ENCODE measurements around the gene IDH3B. TPM values are rescaled to one million over a fixed set of nuclear protein-coding genes. Genes with fewer than 3 reads are reported as not detected.

IDH3B gene
- total and polyA plus RNA-seq, 2 donors (not counting 1 experiment from before 2014, with no cell fraction given) = 131 to 225 TPM

DNA sequence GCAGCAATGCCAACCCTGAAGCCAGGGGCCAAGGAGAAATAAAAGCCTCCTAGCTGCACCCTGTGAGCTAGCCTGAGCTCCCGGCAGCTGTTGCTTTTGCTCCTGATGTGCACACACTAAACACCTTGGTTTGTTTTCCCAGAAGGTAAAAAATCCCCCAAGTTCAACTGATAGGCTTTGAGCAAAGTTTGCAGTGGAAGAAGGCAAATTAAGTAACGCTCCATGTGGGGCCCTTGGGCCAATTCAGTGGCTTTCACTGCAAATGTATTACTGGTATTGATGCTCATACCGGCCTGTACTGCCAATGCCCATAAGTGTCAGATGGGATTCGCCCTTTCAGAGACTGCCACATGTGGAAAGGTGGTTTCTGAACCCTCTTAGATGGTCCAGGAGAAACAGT lies 9.4 kb upstream of the IDH3B start:
- Histone ChIP-seq H3K9ac (ENCODE audit: low read length) (no peak overlapping the region), H3K4me3 (ENCODE audit: control extremely low read depth in 1 of 5, extremely low read depth in 1 of 5, insufficient read depth in 1 of 5, low read depth in 2 of 5, low read length in 4 of 5) (no peak overlapping the region), H3K27me3 (replicated peaks in 1 of 4; ENCODE audit: control extremely low read depth in 1 of 4, control insufficient read depth in 3 of 4, insufficient read depth in 4 of 4, low read length in 3 of 4) (peaks cover 0 to 21% (median 2%) of the 10 kb centered on the region in 4 experiments), H3K4me1 (ENCODE audit: control insufficient read depth in 2 of 2, insufficient read depth in 2 of 2, low read length in 2 of 2) (no peaks in the 10 kb centered on the region), H3K4me2 (replicated peaks; ENCODE audit: low read depth, low read length, poor library complexity, severe bottlenecking) (no peak overlapping the region), H2AFZ (ENCODE audit: insufficient read depth, low read depth, low read length, poor library complexity, severe bottlenecking) (no peak overlapping the region), H4K20me1 (ENCODE audit: control insufficient read depth, insufficient read depth, low read length, poor library complexity, severe bottlenecking) (no peaks in the 10 kb centered on the region), H3K79me2 (ENCODE audit: control insufficient read depth, insufficient read depth, low read length) (no peaks in the 10 kb centered on the region), H3K9me3 (ENCODE audit: control extremely low read depth in 1 of 3, control insufficient read depth in 2 of 3, insufficient read depth in 1 of 3, low read length in 2 of 3) (no peaks in the 10 kb centered on the region), H3K27ac (ENCODE audit: low read length in 2 of 2) (no peak overlapping the region), H3K36me3 (replicated peaks in 1 of 2; ENCODE audit: control extremely low read depth in 1 of 2, control insufficient read depth in 1 of 2, extremely low read depth in 1 of 2, insufficient read depth in 2 of 2, low read length in 1 of 2) (no peaks in the 10 kb centered on the region)
- H3K27me3 Mint-ChIP-seq = peaks cover 19% of the 10 kb centered on the region
- WGBS (ENCODE audit: insufficient coverage) = 83% methylated on average over 3 of the region's 4 CpGs
- no peak for TF ChIP-seq EZH2 (IDR thresholded peaks at IDR 0.05; ENCODE audit: borderline replicate concordance, insufficient read depth, low read depth, low read length, poor library complexity, severe bottlenecking)
- TF ChIP-seq, protein P1, sequence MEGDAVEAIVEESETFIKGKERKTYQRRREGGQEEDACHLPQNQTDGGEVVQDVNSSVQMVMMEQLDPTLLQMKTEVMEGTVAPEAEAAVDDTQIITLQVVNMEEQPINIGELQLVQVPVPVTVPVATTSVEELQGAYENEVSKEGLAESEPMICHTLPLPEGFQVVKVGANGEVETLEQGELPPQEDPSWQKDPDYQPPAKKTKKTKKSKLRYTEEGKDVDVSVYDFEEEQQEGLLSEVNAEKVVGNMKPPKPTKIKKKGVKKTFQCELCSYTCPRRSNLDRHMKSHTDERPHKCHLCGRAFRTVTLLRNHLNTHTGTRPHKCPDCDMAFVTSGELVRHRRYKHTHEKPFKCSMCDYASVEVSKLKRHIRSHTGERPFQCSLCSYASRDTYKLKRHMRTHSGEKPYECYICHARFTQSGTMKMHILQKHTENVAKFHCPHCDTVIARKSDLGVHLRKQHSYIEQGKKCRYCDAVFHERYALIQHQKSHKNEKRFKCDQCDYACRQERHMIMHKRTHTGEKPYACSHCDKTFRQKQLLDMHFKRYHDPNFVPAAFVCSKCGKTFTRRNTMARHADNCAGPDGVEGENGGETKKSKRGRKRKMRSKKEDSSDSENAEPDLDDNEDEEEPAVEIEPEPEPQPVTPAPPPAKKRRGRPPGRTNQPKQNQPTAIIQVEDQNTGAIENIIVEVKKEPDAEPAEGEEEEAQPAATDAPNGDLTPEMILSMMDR (IDR thresholded peaks at IDR 0.05) = no peak
- H3K4me3 Mint-ChIP-seq = no peak overlapping the region
- POLR2A ChIA-PET = interaction anchor here (0.7 kb wide), 1 partner anchor 8 kb away, joined by 5 read pairs; no protein-coding TSS in a partner anchor
- no peaks in the 10 kb centered on the region for H3K9me3 Mint-ChIP-seq (ENCODE audit: insufficient read depth)
- no peaks in the 10 kb centered on the region for H3K4me1 Mint-ChIP-seq
- CTCF ChIA-PET = interaction anchor here (0.7 to 1.6 kb wide), 4 partner anchors 22 to 667 kb away, joined by 3 to 4 read pairs (median 3); no protein-coding TSS in a partner anchor
- ATAC-seq (ENCODE audit: low read depth) = no peak
- no peak for DNase-seq
- H3K27ac Mint-ChIP-seq = no peak overlapping the region
- intact Hi-C loops (cut with micrococcal nuclease) = no loop called here

DNA sequence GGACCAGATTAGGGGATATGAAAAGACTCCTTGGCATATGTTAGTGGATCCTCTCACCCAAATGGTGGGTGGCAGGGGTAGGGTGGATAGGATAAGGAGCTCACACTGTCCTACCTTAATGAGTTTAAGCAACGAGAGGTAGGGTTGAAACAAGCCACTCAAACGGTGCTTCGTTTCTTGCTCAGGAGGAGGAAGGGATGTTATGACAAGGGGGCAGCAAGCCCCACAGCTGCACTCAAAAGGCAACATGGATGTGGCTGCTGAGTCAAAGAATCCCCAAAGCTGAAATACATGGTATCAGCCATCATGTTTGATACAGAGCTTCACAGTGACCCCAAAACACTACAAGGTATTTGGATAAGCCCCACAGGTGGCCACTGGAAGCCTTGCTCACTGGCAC lies 8.4 kb upstream of the IDH3B start:
- ATAC-seq (ENCODE audit: low read depth) = no peak
- CTCF ChIA-PET = interaction anchor here (0.6 kb wide), 1 partner anchor 148 kb away, joined by 3 read pairs; no protein-coding TSS in a partner anchor
- H3K4me1 Mint-ChIP-seq = no peaks in the 10 kb centered on the region

More for the DNA sequence above, 8.4 kb upstream of the IDH3B start:
- POLR2A ChIA-PET = no interaction called here
- no peak for DNase-seq
- Histone ChIP-seq H2AFZ (ENCODE audit: insufficient read depth, low read depth, low read length, poor library complexity, severe bottlenecking) (no peak overlapping the region), H3K4me2 (replicated peaks; ENCODE audit: low read depth, low read length, poor library complexity, severe bottlenecking) (no peak overlapping the region), H3K9ac (ENCODE audit: low read length) (no peak overlapping the region), H3K4me3 (ENCODE audit: control extremely low read depth in 1 of 5, extremely low read depth in 1 of 5, insufficient read depth in 1 of 5, low read depth in 2 of 5, low read length in 4 of 5) (no peak overlapping the region), H3K79me2 (ENCODE audit: control insufficient read depth, insufficient read depth, low read length) (no peaks in the 10 kb centered on the region), H3K4me1 (ENCODE audit: control insufficient read depth in 2 of 2, insufficient read depth in 2 of 2, low read length in 2 of 2) (no peaks in the 10 kb centered on the region), H3K36me3 (replicated peaks in 1 of 2; ENCODE audit: control extremely low read depth in 1 of 2, control insufficient read depth in 1 of 2, extremely low read depth in 1 of 2, insufficient read depth in 2 of 2, low read length in 1 of 2) (no peaks in the 10 kb centered on the region), H4K20me1 (ENCODE audit: control insufficient read depth, insufficient read depth, low read length, poor library complexity, severe bottlenecking) (no peaks in the 10 kb centered on the region), H3K27ac (ENCODE audit: low read length in 2 of 2) (no peak overlapping the region), H3K9me3 (ENCODE audit: control extremely low read depth in 1 of 3, control insufficient read depth in 2 of 3, insufficient read depth in 1 of 3, low read length in 2 of 3) (no peaks in the 10 kb centered on the region), H3K27me3 (replicated peaks in 1 of 4; ENCODE audit: control extremely low read depth in 1 of 4, control insufficient read depth in 3 of 4, insufficient read depth in 4 of 4, low read length in 3 of 4) (peaks cover 0 to 23% (median 2%) of the 10 kb centered on the region in 4 experiments)
- WGBS (ENCODE audit: insufficient coverage) = 40% methylated on average over 2 of the region's 3 CpGs
- Mint-ChIP-seq H3K4me3 (no peak overlapping the region), H3K27me3 (peaks cover 21% of the 10 kb centered on the region), H3K9me3 (ENCODE audit: insufficient read depth) (no peaks in the 10 kb centered on the region), H3K27ac (no peak overlapping the region)
- TF ChIP-seq, protein P1 (IDR thresholded peaks at IDR 0.05) = no peak
- TF ChIP-seq EZH2 (IDR thresholded peaks at IDR 0.05; ENCODE audit: borderline replicate concordance, insufficient read depth, low read depth, low read length, poor library complexity, severe bottlenecking) = no peak
- intact Hi-C loops (cut with micrococcal nuclease) = no loop called here
